Fibroblast of villous mesenchyme (primary cell): ENCODE results near the gene SORCS2. TPM values are rescaled to one million over a fixed set of nuclear protein-coding genes. Genes with fewer than 3 reads are reported as not detected.

Experiments
- DNase-seq: peaks from one replicate; pipeline ENCODE4 v3.0.0-alpha.2; 2010; ENCODE audit warnings: low read depth
- H3K4me3 ChIP-seq: 2 replicates; pipeline ENCODE4 v1.5.1; 2011; ENCODE audit warnings: low read depth, mild to moderate bottlenecking, low read length
- total RNA-seq: library from RNA; depleted of rRNA; stranded (reverse); fragments of >200 nt; gene quantifications from 2 replicates; pipeline ENCODE4 v1.2.3, GENCODE V29; 2012
- TF ChIP-seq, protein P1 (sequence below): IDR thresholded peaks from 2 replicates; pipeline ENCODE4 v1.5.1; 2012; ENCODE audit warnings: low read depth, mild to moderate bottlenecking, low read length; ENCODE audit not compliant: insufficient read depth

The SORCS2 gene
- total RNA-seq, 1 donor, result under 0.01 TPM

- TF ChIP-seq, protein P1, sequence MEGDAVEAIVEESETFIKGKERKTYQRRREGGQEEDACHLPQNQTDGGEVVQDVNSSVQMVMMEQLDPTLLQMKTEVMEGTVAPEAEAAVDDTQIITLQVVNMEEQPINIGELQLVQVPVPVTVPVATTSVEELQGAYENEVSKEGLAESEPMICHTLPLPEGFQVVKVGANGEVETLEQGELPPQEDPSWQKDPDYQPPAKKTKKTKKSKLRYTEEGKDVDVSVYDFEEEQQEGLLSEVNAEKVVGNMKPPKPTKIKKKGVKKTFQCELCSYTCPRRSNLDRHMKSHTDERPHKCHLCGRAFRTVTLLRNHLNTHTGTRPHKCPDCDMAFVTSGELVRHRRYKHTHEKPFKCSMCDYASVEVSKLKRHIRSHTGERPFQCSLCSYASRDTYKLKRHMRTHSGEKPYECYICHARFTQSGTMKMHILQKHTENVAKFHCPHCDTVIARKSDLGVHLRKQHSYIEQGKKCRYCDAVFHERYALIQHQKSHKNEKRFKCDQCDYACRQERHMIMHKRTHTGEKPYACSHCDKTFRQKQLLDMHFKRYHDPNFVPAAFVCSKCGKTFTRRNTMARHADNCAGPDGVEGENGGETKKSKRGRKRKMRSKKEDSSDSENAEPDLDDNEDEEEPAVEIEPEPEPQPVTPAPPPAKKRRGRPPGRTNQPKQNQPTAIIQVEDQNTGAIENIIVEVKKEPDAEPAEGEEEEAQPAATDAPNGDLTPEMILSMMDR, result no peak
- no peak for DNase-seq
- H3K4me3 ChIP-seq, result no peak overlapping the region
Observed at GRCh38 chr4:7166981-7167700, 25.2 kb upstream of the SORCS2 start.

- no peak for DNase-seq
- TF ChIP-seq, protein P1, result no peak
- H3K4me3 ChIP-seq, result no peak overlapping the region
Observed at GRCh38 chr4:7167706-7168105, 24.6 kb upstream of the SORCS2 start.

- DNase-seq, result no peak
- H3K4me3 ChIP-seq, result no peak overlapping the region
- TF ChIP-seq, protein P1, result no peak
Observed at GRCh38 chr4:7168106-7168505, 24.2 kb upstream of the SORCS2 start.

DNA sequence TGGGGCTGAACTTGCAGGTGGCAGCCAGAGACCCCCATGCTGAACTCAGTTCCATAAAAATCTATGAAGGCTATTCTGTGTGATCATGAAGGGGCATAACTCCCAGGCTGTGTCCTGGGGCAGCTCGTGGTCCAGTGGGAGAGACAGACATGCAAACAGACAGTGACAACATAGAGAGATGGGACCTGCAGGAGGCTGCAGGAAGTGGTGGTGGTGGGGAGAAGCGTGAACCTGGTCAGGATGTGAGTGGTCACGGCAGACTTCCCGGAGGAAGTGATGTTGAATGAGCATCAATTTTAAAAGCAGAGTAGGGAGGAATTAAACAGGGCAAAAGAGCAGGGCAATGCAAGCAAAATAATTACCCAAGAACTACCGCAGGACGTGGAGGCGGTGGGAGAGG lies 23.2 kb upstream of the SORCS2 start:
- no peak overlapping the region for H3K4me3 ChIP-seq
- DNase-seq, result no peak
- TF ChIP-seq, protein P1, result no peak

DNA sequence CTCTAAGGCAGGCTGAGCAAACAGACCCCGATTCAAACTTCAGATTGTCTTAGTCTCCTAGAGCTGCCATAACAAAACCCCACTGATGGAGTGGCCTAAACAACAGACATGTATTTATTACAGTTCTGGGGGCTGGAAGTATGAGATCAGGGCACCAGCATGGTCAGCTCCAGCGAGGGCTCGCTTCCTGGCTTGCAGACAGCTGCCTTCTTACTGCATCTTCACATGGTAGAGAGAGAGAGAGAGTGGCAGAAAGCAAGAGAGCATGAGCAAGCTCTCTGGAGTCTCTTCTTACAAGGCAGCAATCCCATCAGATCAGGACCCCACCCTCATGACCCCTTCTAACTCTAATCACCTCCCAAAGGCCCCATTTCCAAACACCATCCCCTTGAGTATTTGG lies 22.3 kb upstream of the SORCS2 start:
- DNase-seq, result no peak
- TF ChIP-seq, protein P1, result no peak

GRCh38 chr4:7171191-7171900 lies 21.0 kb upstream of the SORCS2 start:
- no peak for DNase-seq
- TF ChIP-seq, protein P1, result no peak
- no peak overlapping the region for H3K4me3 ChIP-seq

More for the DNA sequence above, 22.3 kb upstream of the SORCS2 start:
- no peak overlapping the region for H3K4me3 ChIP-seq
